ENCODE results near the gene ORMDL3. TPM values are rescaled to one million over a fixed set of nuclear protein-coding genes. Genes with fewer than 3 reads are reported as not detected.
"Not testable (repeated sequence)": the region's sequence is repeated elsewhere in the genome, so short reads cannot be mapped to it uniquely, and the experiment has no call there.

The ORMDL3 gene
- total and polyA plus RNA-seq, 2 donors = 67.6 to 170 TPM

GRCh38 chr17:39887078-39887477 is 40.3 kb downstream of the ORMDL3 start:
- Histone ChIP-seq H3K9me3 (ENCODE audit: control insufficient read depth in 2 of 2, insufficient read depth in 1 of 2, low read length in 1 of 2) (no peaks in the 10 kb centered on the region), H3K27me3 (ENCODE audit: control insufficient read depth in 2 of 2, insufficient read depth in 1 of 2, low read length in 1 of 2) (no peaks in the 10 kb centered on the region), H3K4me3 (ENCODE audit: low read length in 2 of 2) (no peak overlapping the region), H3K4me1 (ENCODE audit: control insufficient read depth in 2 of 2, insufficient read depth in 2 of 2, low read length in 2 of 2) (no peaks in the 10 kb centered on the region), H3K36me3 (ENCODE audit: control insufficient read depth in 2 of 2, insufficient read depth in 2 of 2, low read length in 1 of 2) (no peaks in the 10 kb centered on the region), H3K27ac (ENCODE audit: low read depth in 1 of 2, low read length in 1 of 2) (no peak overlapping the region)
- no peak for DNase-seq (ENCODE audit: low read depth in 6 of 9, low spot score in 9 of 9)

- H3K9me3 ChIP-seq (ENCODE audit: control insufficient read depth in 2 of 2, insufficient read depth in 1 of 2, low read length in 1 of 2) = not testable (repeated sequence)
- WGBS = 82% methylated on average over 5 of the region's 5 CpGs
Measured at GRCh38 chr17:39886102-39886501, 41.3 kb downstream of the ORMDL3 start.

GRCh38 chr17:39872751-39873150 is 54.6 kb downstream of the ORMDL3 start:
- peaks cover 0 to 10% of the 10 kb centered on the region in 2 donors for H3K27me3 ChIP-seq (ENCODE audit: control insufficient read depth in 2 of 2, insufficient read depth in 1 of 2, low read length in 1 of 2)
- WGBS = 88% methylated on average over 2 of the region's 2 CpGs

More at GRCh38 chr17:39886102-39886501, 41.3 kb downstream of the ORMDL3 start:
- not testable (repeated sequence) for H3K4me1 ChIP-seq (ENCODE audit: control insufficient read depth in 2 of 2, insufficient read depth in 2 of 2, low read length in 2 of 2); H3K27me3 ChIP-seq (ENCODE audit: control insufficient read depth in 2 of 2, insufficient read depth in 1 of 2, low read length in 1 of 2); H3K4me3 ChIP-seq (ENCODE audit: low read length in 2 of 2); H3K27ac ChIP-seq (ENCODE audit: low read depth in 1 of 2, low read length in 1 of 2); DNase-seq (ENCODE audit: low read depth in 6 of 9, low spot score in 9 of 9); H3K36me3 ChIP-seq (ENCODE audit: control insufficient read depth in 2 of 2, insufficient read depth in 2 of 2, low read length in 1 of 2)

GRCh38 chr17:39871801-39872200 is 55.6 kb downstream of the ORMDL3 start:
- Histone ChIP-seq H3K4me1 (ENCODE audit: control insufficient read depth in 2 of 2, insufficient read depth in 2 of 2, low read length in 2 of 2) (peaks cover 2 to 7% of the 10 kb centered on the region in 2 donors), H3K27me3 (ENCODE audit: control insufficient read depth in 2 of 2, insufficient read depth in 1 of 2, low read length in 1 of 2) (peaks cover 0 to 17% of the 10 kb centered on the region in 2 donors), H3K27ac (ENCODE audit: low read depth in 1 of 2, low read length in 1 of 2) (no peak overlapping the region), H3K4me3 (ENCODE audit: low read length in 2 of 2) (no peak overlapping the region), H3K9me3 (ENCODE audit: control insufficient read depth in 2 of 2, insufficient read depth in 1 of 2, low read length in 1 of 2) (peaks cover 0 to 20% of the 10 kb centered on the region in 2 donors), H3K36me3 (ENCODE audit: control insufficient read depth in 2 of 2, insufficient read depth in 2 of 2, low read length in 1 of 2) (no peaks in the 10 kb centered on the region)
- 98% methylated on average over 2 of the region's 2 CpGs for WGBS
- no peak for DNase-seq (ENCODE audit: low read depth in 6 of 9, low spot score in 9 of 9)

More at GRCh38 chr17:39872751-39873150, 54.6 kb downstream of the ORMDL3 start:
- H3K36me3 ChIP-seq (ENCODE audit: control insufficient read depth in 2 of 2, insufficient read depth in 2 of 2, low read length in 1 of 2) = no peaks in the 10 kb centered on the region
- peaks cover 0 to 14% of the 10 kb centered on the region in 2 donors for H3K9me3 ChIP-seq (ENCODE audit: control insufficient read depth in 2 of 2, insufficient read depth in 1 of 2, low read length in 1 of 2)
- peaks cover 0 to 2% of the 10 kb centered on the region in 2 donors for H3K4me1 ChIP-seq (ENCODE audit: control insufficient read depth in 2 of 2, insufficient read depth in 2 of 2, low read length in 2 of 2)
- DNase-seq (ENCODE audit: low read depth in 6 of 9, low spot score in 9 of 9) = no peak
- no peak overlapping the region for H3K4me3 ChIP-seq (ENCODE audit: low read length in 2 of 2)
- H3K27ac ChIP-seq (ENCODE audit: low read depth in 1 of 2, low read length in 1 of 2) = no peak overlapping the region

Other genes starting within 250 kb of the ORMDL3 start
- gene PGAP3, start 239.5 kb downstream of the ORMDL3 start, total RNA-seq = 6.6 TPM
- gene PGAP3, start 239.5 kb downstream of the ORMDL3 start, polyA plus RNA-seq = 18.5 TPM
- gene ERBB2, start 227.5 kb downstream of the ORMDL3 start, total RNA-seq = 6.1 TPM
- gene ERBB2, start 227.5 kb downstream of the ORMDL3 start, polyA plus RNA-seq = 14.3 TPM
- gene MIEN1, start 197.1 kb downstream of the ORMDL3 start, total RNA-seq = 56.4 TPM
- 84.3 TPM for gene MIEN1, start 197.1 kb downstream of the ORMDL3 start, polyA plus RNA-seq
- 1.3 TPM for gene GRB7, start 189.7 kb downstream of the ORMDL3 start, total RNA-seq
- 4.1 TPM for gene GRB7, start 189.7 kb downstream of the ORMDL3 start, polyA plus RNA-seq
- gene IKZF3, start 63.3 kb downstream of the ORMDL3 start, total RNA-seq = 31.5 TPM
- gene IKZF3, start 63.3 kb downstream of the ORMDL3 start, polyA plus RNA-seq = 23.9 TPM
- not detected for gene ZPBP2, start 59.4 kb downstream of the ORMDL3 start, total RNA-seq
- 0.11 TPM for gene ZPBP2, start 59.4 kb downstream of the ORMDL3 start, polyA plus RNA-seq
- gene GSDMB, start 9.0 kb downstream of the ORMDL3 start, total RNA-seq = 13.2 TPM
- gene GSDMB, start 9.0 kb downstream of the ORMDL3 start, polyA plus RNA-seq = 122 TPM
- not detected for gene LRRC3C, start 131 bp upstream of the ORMDL3 start, total RNA-seq
- 0.05 TPM for gene LRRC3C, start 131 bp upstream of the ORMDL3 start, polyA plus RNA-seq
- 0.57 TPM for gene GSDMA, start 35.4 kb upstream of the ORMDL3 start, total RNA-seq
- 1.7 TPM for gene GSDMA, start 35.4 kb upstream of the ORMDL3 start, polyA plus RNA-seq
- gene PSMD3, start 53.2 kb upstream of the ORMDL3 start, total RNA-seq = 71.8 TPM
- 48.1 TPM for gene PSMD3, start 53.2 kb upstream of the ORMDL3 start, polyA plus RNA-seq
- 0.09 TPM for gene CSF3, start 87.8 kb upstream of the ORMDL3 start, total RNA-seq
- 1.3 TPM for gene CSF3, start 87.8 kb upstream of the ORMDL3 start, polyA plus RNA-seq
- 22.2 TPM for gene MED24, start 126.8 kb upstream of the ORMDL3 start, total RNA-seq
- 49.5 TPM for gene MED24, start 126.8 kb upstream of the ORMDL3 start, polyA plus RNA-seq
- gene THRA, start 135.4 kb upstream of the ORMDL3 start, total RNA-seq = 9.9 TPM
- gene THRA, start 135.4 kb upstream of the ORMDL3 start, polyA plus RNA-seq = 14.3 TPM
- 0.85 TPM for gene NR1D1, start 173.0 kb upstream of the ORMDL3 start, total RNA-seq
- 3.2 TPM for gene NR1D1, start 173.0 kb upstream of the ORMDL3 start, polyA plus RNA-seq
- gene MSL1, start 194.4 kb upstream of the ORMDL3 start, total RNA-seq = 77.7 TPM
- 126 TPM for gene MSL1, start 194.4 kb upstream of the ORMDL3 start, polyA plus RNA-seq
- 24.4 TPM for gene CASC3, start 212.9 kb upstream of the ORMDL3 start, total RNA-seq
- gene CASC3, start 212.9 kb upstream of the ORMDL3 start, polyA plus RNA-seq = 38.3 TPM
- 0.99 TPM for gene RAPGEFL1, start 249.9 kb upstream of the ORMDL3 start, total RNA-seq
- 17.4 TPM for gene RAPGEFL1, start 249.9 kb upstream of the ORMDL3 start, polyA plus RNA-seq